Measurements from ENCODE around the gene TBC1D25. TPM values are rescaled to one million over a fixed set of nuclear protein-coding genes. Genes with fewer than 3 reads are reported as not detected.

TBC1D25 gene
- total RNA-seq, 1 donor from 2014 or later = 1.5 TPM

- Histone ChIP-seq H3F3A (ENCODE audit: low read depth) (peaks cover 35% of the 10 kb centered on the region), H3K4me1 (no peaks in the 10 kb centered on the region), H3K9ac (no peak overlapping the region), H3K27ac (no peak overlapping the region), H3K27me3 (no peaks in the 10 kb centered on the region), H3K79me2 (ENCODE audit: low read depth) (peaks cover 18% of the 10 kb centered on the region), H4K20me1 (ENCODE audit: low read depth) (no peaks in the 10 kb centered on the region), H3K4me3 (no peak overlapping the region), H3K9me3 (ENCODE audit: low read depth) (no peaks in the 10 kb centered on the region), H2AFZ (replicated peaks) (no peak overlapping the region), H3K4me2 (no peak overlapping the region), H3K36me3 (peaks cover 9% of the 10 kb centered on the region)
- Mint-ChIP-seq H3K36me3 (peaks cover 6% of the 10 kb centered on the region), H3K9me3 (peaks cover 6% of the 10 kb centered on the region), H3K27ac (no peak overlapping the region), H3K27me3 (ENCODE audit: insufficient read depth, low read depth) (no peaks in the 10 kb centered on the region), H3K4me3 (no peak overlapping the region), H3K4me1 (no peaks in the 10 kb centered on the region)
- DNase-seq (ENCODE audit: low spot score) = no peak
- TF ChIP-seq CTCF (IDR thresholded peaks at IDR 0.05) = no peak
- TF ChIP-seq EZH2phosphoT487 (IDR thresholded peaks at IDR 0.05) = no peak
- TF ChIP-seq EZH2 (IDR thresholded peaks at IDR 0.05) = no peak
These were observed 41.1 kb downstream of the TBC1D25 start for GRCh38 chrX:48580662-48581061.

DNA sequence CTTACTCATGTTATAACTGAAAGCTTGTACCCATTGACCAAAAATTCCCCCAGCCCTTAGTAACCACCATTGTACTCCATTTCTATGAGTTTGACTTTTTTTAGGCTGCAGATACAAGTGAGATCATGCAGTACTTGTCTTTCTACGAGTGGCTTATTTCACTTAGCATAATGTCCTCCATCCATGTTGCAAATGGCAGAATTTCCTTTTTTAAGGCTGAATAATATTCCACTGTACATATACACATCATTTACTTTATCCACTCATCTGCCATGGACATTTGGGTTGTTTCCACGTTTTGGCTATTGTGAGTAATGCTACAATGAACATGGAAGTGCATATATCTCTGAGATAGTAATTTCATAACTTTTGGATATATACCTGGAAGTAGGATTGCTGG lies 45.2 kb downstream of the TBC1D25 start:
- Histone ChIP-seq H3K27ac (no peak overlapping the region), H3F3A (ENCODE audit: low read depth) (peaks cover 6% of the 10 kb centered on the region), H3K36me3 (no peaks in the 10 kb centered on the region), H3K9me3 (ENCODE audit: low read depth) (no peaks in the 10 kb centered on the region), H3K4me3 (no peak overlapping the region), H2AFZ (replicated peaks) (no peak overlapping the region), H3K27me3 (no peaks in the 10 kb centered on the region), H3K9ac (no peak overlapping the region), H3K79me2 (ENCODE audit: low read depth) (no peaks in the 10 kb centered on the region), H3K4me1 (no peaks in the 10 kb centered on the region), H3K4me2 (no peak overlapping the region), H4K20me1 (ENCODE audit: low read depth) (no peaks in the 10 kb centered on the region)
- TF ChIP-seq EZH2phosphoT487 (IDR thresholded peaks at IDR 0.05) = no peak
- no peak for TF ChIP-seq EZH2 (IDR thresholded peaks at IDR 0.05)
- TF ChIP-seq CTCF (IDR thresholded peaks at IDR 0.05) = no peak
- no peak for DNase-seq (ENCODE audit: low spot score)
- H3K36me3 Mint-ChIP-seq = peaks cover 3% of the 10 kb centered on the region
- no peaks in the 10 kb centered on the region for H3K4me1 Mint-ChIP-seq
- peaks cover 5% of the 10 kb centered on the region for H3K9me3 Mint-ChIP-seq
- H3K27me3 Mint-ChIP-seq (ENCODE audit: insufficient read depth, low read depth) = no peaks in the 10 kb centered on the region
- H3K4me3 Mint-ChIP-seq = no peak overlapping the region
- no peak overlapping the region for H3K27ac Mint-ChIP-seq

DNA sequence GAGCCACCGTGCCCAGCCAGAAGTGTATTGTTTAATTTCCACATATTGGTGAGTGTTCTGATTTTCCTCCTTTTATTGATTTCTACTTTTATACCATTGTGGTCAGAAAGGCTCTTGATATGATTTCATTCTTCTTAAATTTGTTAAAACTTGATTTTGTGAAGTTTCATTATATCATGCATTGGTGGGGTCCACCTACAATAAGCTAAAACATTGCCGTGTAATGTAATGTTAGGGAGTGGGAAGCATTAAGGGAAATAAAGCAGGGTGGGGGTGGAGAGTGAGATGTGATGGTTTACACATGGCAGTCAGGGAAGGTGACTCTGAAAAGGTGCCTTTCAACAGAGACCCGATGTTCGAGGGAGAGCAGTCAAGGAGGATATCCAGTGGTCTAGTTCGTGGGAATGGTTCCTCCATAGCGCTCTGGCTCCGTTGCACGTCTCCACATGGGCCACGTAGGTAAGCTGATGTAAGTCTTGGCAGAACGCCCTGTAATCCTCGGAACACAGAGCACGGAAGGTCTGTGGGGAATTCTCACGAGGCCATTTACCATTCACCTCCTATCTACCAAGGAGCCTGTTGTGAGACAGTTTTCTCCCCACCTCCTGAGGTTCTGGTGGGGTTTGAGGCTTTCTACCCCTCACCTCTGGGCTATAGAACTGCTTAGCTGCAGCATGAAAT lies 50.1 kb downstream of the TBC1D25 start:
- no peaks in the 10 kb centered on the region for H3F3A ChIP-seq (ENCODE audit: low read depth)
- TF ChIP-seq CTCF (IDR thresholded peaks at IDR 0.05) (no peak), EZH2 (IDR thresholded peaks at IDR 0.05) (no peak), EZH2phosphoT487 (IDR thresholded peaks at IDR 0.05) (no peak)
- no peaks in the 10 kb centered on the region for H3K4me1 ChIP-seq
- Mint-ChIP-seq H3K27me3 (ENCODE audit: insufficient read depth, low read depth) (no peaks in the 10 kb centered on the region), H3K4me1 (peaks cover 3% of the 10 kb centered on the region), H3K36me3 (no peaks in the 10 kb centered on the region), H3K9me3 (peaks cover 4% of the 10 kb centered on the region), H3K27ac (no peak overlapping the region), H3K4me3 (no peak overlapping the region)
- no peak overlapping the region for H2AFZ ChIP-seq (replicated peaks)
- H3K27ac ChIP-seq = no peak overlapping the region
- H3K4me2 ChIP-seq = no peak overlapping the region
- H3K79me2 ChIP-seq (ENCODE audit: low read depth) = no peaks in the 10 kb centered on the region
- no peaks in the 10 kb centered on the region for H3K27me3 ChIP-seq
- H4K20me1 ChIP-seq (ENCODE audit: low read depth) = no peaks in the 10 kb centered on the region
- H3K9me3 ChIP-seq (ENCODE audit: low read depth) = no peaks in the 10 kb centered on the region
- H3K4me3 ChIP-seq = no peak overlapping the region
- H3K9ac ChIP-seq = no peak overlapping the region
- no peak for DNase-seq (ENCODE audit: low spot score)
- no peaks in the 10 kb centered on the region for H3K36me3 ChIP-seq

All from neural progenitor cell (in vitro differentiated cells).